Kidney (tissue), 14 donors: ENCODE results near the gene TMEM119. TPM values are rescaled to one million over a fixed set of nuclear protein-coding genes. Genes with fewer than 3 reads are reported as not detected.

ENCODE experiments used
- DNase-seq, 5 donors: peaks; one replicate each; pipeline ENCODE4 v3.0.0-alpha.2; 2013 to 2020
- FAIRE-seq: peaks from 2 replicates; lab custom pipeline; 2012; peaks lifted over from hg19 to GRCh38; lab: Jason Lieb, UNC
- H3K27ac ChIP-seq, 2 donors: one replicate each; pipeline ENCODE4 v1.7.0; 2013; ENCODE audit warnings: low read depth in 2 of 2, low read length in 2 of 2, inconsistent platforms in 1 of 2
- H3K27me3 ChIP-seq: one replicate; pipeline ENCODE4 v1.7.1; 2013; ENCODE audit warnings: low read length, inconsistent platforms; ENCODE audit not compliant: control insufficient read depth, insufficient read depth
- H3K36me3 ChIP-seq, 3 donors: one replicate each; pipeline versions ENCODE4 v1.7.0 to v1.7.1; 2013; ENCODE audit warnings: low read length in 3 of 3, control low read depth in 1 of 3, inconsistent platforms in 1 of 3; ENCODE audit not compliant: insufficient read depth in 3 of 3, control insufficient read depth in 2 of 3
- H3K4me1 ChIP-seq, 3 donors: one replicate each; pipeline versions ENCODE4 v1.7.0 to v1.7.1; 2013; ENCODE audit warnings: low read length in 3 of 3, inconsistent platforms in 1 of 3, low read depth in 1 of 3; ENCODE audit not compliant: control insufficient read depth in 2 of 3, insufficient read depth in 2 of 3
- H3K4me3 ChIP-seq, 3 donors: one replicate each; pipeline versions ENCODE4 v1.7.0 to v1.8.1; 2013; ENCODE audit warnings: low read length in 3 of 3, control low read depth in 1 of 3, inconsistent platforms in 1 of 3
- H3K9ac ChIP-seq, 3 donors: one replicate each; pipeline versions ENCODE4 v1.7.0 to v1.7.1; 2013; ENCODE audit warnings: low read length in 3 of 3, control low read depth in 1 of 3, inconsistent platforms in 1 of 3
- H3K9me3 ChIP-seq, 3 donors: one replicate each; pipeline versions ENCODE4 v1.7.0 to v1.7.1; 2013; ENCODE audit warnings: low read length in 3 of 3, control low read depth in 1 of 3, inconsistent platforms in 1 of 3; ENCODE audit not compliant: control insufficient read depth in 2 of 3, insufficient read depth in 1 of 3
- intact Hi-C: fragments of 100-400 bp; cut with DNase I; formaldehyde crosslinking; loops from one replicate; pipeline ENCODE4 v1.11.1; 2022
- polyA plus RNA-seq: library from polyadenylated mRNA; stranded (reverse); fragments of 350-450 nt; fragmentation: Illumina TruSeq; extraction: RNeasy Lipid Tissue Mini Kit (QIAGEN cat#74804); gene quantifications from one replicate; pipeline ENCODE4 v1.2.3, GENCODE V29; 2014; ENCODE audit warnings: low read depth, low replicate concordance; ENCODE audit not compliant: insufficient read depth
- total RNA-seq: library from RNA; stranded (reverse); fragmentation: NEBNext Ultra II Directional; extraction: Animal tissue kit (Norgen Biotek cat#: 25700); gene quantifications from one replicate; pipeline ENCODE4 v1.2.1, GENCODE V29; 2021
- TF ChIP-seq, protein P1 (sequence below): IDR thresholded peaks from 3 replicates; pipeline ENCODE4 v1.5.1; 2012; ENCODE audit warnings: mild to moderate bottlenecking, moderate library complexity, borderline replicate concordance; ENCODE audit not compliant: insufficient read depth; ENCODE audit errors: extremely low read depth
- donor health status: control.
- donor health status: control.
- donor health status: control.
- donor health status: control.
- donor health status: control.
- donor health status: DM: yes; HTN: yes; CAD: no.
- donor health status: Normal renal cell carcinoma (clear cell type).

Gene TMEM119
- total and polyA plus RNA-seq, 2 donors from 2014 or later = 4.1 to 15.8 TPM

DNA sequence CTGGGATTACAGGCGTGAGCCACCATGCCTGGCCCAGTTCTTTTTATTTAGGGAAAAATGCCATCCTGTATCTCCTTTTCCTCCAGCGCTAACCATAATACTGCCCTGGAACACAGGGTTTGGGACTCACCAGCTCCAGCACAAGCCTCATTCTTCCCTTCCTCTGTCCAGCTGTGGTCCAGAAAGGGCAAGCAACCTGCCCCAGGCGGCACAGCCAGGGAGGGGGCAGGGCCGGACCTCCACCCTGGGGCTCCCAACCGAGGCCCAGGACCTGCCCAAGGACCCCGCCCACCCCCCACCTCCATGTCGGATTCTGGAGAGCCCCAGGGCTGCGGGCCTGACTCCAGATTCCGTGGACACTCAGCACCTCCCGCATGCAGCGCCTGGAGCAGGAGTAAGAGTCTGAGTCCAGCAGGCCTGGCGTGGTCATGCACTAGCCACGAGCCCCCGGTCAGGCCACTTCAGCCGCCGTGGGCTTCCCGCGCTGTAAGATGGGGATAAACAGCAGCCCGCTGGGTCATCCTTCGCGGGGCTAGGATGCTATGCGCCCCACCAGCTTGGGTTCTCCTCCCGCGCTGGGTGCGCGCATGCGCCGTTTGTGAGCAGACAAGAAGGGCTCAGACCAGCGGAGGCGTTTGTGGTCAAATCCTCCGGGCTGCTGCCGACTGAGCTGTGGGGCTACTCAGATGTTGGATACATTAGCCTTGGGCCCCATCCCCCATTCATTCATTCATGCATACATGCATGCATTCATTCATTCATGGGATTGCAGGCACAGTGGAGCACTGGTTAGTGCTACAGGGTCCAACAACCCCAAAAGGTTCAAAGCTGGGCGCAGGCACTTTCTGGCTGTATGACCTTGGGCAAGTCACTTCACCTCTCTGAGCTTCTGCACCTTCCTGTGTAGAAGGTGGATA, 16.3 kb downstream of the TMEM119 start:
- no peak for FAIRE-seq
- Histone ChIP-seq H3K27ac (no peak overlapping the region), H3K4me3 (no peak overlapping the region), H3K36me3 (no peaks in the 10 kb centered on the region), H3K9me3 (no peaks in the 10 kb centered on the region), H3K27me3 (no peaks in the 10 kb centered on the region), H3K4me1 (peaks cover 0 to 7% (median 0%) of the 10 kb centered on the region in 3 donors), H3K9ac (no peak overlapping the region)
- peak in 1 of 5 donors; percentile 67 for DNase-seq
- intact Hi-C loops = no loop called here
- TF ChIP-seq, protein P1, sequence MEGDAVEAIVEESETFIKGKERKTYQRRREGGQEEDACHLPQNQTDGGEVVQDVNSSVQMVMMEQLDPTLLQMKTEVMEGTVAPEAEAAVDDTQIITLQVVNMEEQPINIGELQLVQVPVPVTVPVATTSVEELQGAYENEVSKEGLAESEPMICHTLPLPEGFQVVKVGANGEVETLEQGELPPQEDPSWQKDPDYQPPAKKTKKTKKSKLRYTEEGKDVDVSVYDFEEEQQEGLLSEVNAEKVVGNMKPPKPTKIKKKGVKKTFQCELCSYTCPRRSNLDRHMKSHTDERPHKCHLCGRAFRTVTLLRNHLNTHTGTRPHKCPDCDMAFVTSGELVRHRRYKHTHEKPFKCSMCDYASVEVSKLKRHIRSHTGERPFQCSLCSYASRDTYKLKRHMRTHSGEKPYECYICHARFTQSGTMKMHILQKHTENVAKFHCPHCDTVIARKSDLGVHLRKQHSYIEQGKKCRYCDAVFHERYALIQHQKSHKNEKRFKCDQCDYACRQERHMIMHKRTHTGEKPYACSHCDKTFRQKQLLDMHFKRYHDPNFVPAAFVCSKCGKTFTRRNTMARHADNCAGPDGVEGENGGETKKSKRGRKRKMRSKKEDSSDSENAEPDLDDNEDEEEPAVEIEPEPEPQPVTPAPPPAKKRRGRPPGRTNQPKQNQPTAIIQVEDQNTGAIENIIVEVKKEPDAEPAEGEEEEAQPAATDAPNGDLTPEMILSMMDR = no peak

DNA sequence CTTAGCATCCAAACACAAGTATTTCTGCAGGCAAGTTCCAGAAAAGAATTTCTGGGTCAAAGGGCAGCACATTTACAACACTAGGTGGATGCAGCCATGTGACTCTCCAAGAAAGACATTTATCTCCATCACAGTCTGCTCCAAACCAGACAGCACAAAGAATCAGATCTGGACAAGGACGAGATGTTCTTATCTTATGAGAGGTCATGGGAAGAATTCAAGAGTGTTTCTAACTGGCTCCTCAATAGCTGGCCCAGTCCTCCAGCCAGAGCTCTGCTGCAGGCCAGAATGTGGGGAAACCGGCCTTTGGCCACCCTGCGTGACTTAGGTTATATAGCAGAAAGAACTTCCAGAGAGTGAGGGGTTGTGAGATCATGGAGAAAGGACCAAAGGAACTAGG, 17.4 kb downstream of the TMEM119 start:
- Histone ChIP-seq H3K4me1 (peaks cover 0 to 7% (median 0%) of the 10 kb centered on the region in 3 donors), H3K4me3 (no peak overlapping the region), H3K36me3 (no peaks in the 10 kb centered on the region), H3K9me3 (no peaks in the 10 kb centered on the region), H3K27ac (no peak overlapping the region), H3K27me3 (no peaks in the 10 kb centered on the region), H3K9ac (no peak overlapping the region)
- intact Hi-C loops = no loop called here
- TF ChIP-seq, protein P1 = no peak
- FAIRE-seq = no peak
- peak in 1 of 5 donors; percentile 71 for DNase-seq

DNA sequence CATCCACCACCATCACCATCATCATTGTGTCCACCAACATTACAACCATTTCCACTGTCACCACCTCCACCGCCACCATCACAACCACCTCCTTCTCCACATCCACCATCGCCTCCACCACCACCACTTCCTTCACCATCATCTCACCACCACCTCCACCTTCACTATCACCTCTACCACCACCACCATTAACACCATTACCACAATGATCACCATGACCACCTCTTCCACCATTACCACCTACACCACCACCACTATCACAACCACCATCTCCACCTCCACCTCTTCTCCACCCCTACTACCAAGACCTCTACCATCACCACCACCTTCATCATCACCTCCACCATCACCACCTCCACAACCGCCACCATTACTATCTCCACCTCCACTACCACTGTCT, 19.1 kb downstream of the TMEM119 start:
- TF ChIP-seq, protein P1 = no peak
- H3K27me3 ChIP-seq = no peaks in the 10 kb centered on the region
- no peaks in the 10 kb centered on the region for H3K9me3 ChIP-seq
- no peak overlapping the region for H3K9ac ChIP-seq
- no peak overlapping the region for H3K27ac ChIP-seq
- H3K36me3 ChIP-seq = no peaks in the 10 kb centered on the region
- peaks cover 0 to 6% (median 0%) of the 10 kb centered on the region in 3 donors for H3K4me1 ChIP-seq
- DNase-seq (no peak), FAIRE-seq (no peak)
- intact Hi-C loops = loop anchor here (10.0 kb wide), 1 partner anchor 216 kb away; no protein-coding TSS in a partner anchor
- no peak overlapping the region for H3K4me3 ChIP-seq
